Gastroesophageal sphincter (tissue), 4 donors: ENCODE measurements around the gene TBC1D22B. TPM values are rescaled to one million over a fixed set of nuclear protein-coding genes. Genes with fewer than 3 reads are reported as not detected.

Source experiments
- ATAC-seq: fragments of 150-250 bp; one replicate; pipeline ENCODE4 v1.9.1; 2016; ENCODE audit warnings: mild to moderate bottlenecking, moderate library complexity
- H3K27ac ChIP-seq, 4 donors: fragments of 200-600 bp; sonication (generic) in 3 of 4; 1 replicate in 3 of 4; 2 replicates in 1 of 4; pipeline ENCODE4 v1.5.1; 2016 to 2019
- H3K27me3 ChIP-seq: fragments of 200-600 bp; sonication (generic); one replicate; pipeline ENCODE4 v1.5.1; 2019
- H3K36me3 ChIP-seq, 2 donors: fragments of 200-600 bp; sonication (generic); one replicate each; pipeline ENCODE4 v1.5.1; 2019; ENCODE audit warnings: control low read depth in 1 of 2
- H3K4me1 ChIP-seq, 3 donors: fragments of 200-600 bp; sonication (generic); 1 replicate in 2 of 3; 2 replicates in 1 of 3; pipeline ENCODE4 v1.5.1; 2016 to 2019; ENCODE audit warnings: control low read depth in 2 of 3
- H3K4me3 ChIP-seq, 2 donors: fragments of 200-600 bp; sonication (generic); one replicate each; pipeline ENCODE4 v1.5.1; 2019; ENCODE audit warnings: mild to moderate bottlenecking in 1 of 2, moderate library complexity in 1 of 2
- H3K9me3 ChIP-seq, 3 donors: fragments of 200-600 bp; sonication (generic); one replicate each; pipeline ENCODE4 v1.5.1; 2017 to 2019; ENCODE audit warnings: control low read depth in 2 of 3
- CTCF ChIP-seq, 4 experiments: fragments of 200-600 bp in 2 of 4; fragments of 450-650 bp in 2 of 4; sonication (generic) in 1 of 4; IDR thresholded peaks; one replicate each; pipeline ENCODE4 v1.5.1; 2017 to 2019; ENCODE audit warnings: antibody characterized with exemption in 4 of 4, mild to moderate bottlenecking in 2 of 4, moderate library complexity in 2 of 4
- EP300 ChIP-seq: sonication (generic); formaldehyde crosslinking; IDR thresholded peaks from one replicate; pipeline ENCODE4 v1.6.1; 2017; ENCODE audit warnings: antibody characterized with exemption, mild to moderate bottlenecking
- POLR2A ChIP-seq, 2 donors: fragments of 450-650 bp; IDR thresholded peaks; one replicate each; pipeline ENCODE4 v1.6.1; 2017; ENCODE audit warnings: antibody characterized with exemption in 2 of 2, mild to moderate bottlenecking in 2 of 2, moderate library complexity in 1 of 2
- POLR2AphosphoS5 ChIP-seq: sonication (generic); formaldehyde crosslinking; IDR thresholded peaks from one replicate; pipeline ENCODE4 v1.6.1; 2017; ENCODE audit warnings: antibody characterized with exemption
- WGBS, 2 donors: methylation state at CpG; one replicate each; pipeline ENCODE4 v1.1.5; 2018; ENCODE audit warnings: low coverage in 1 of 2; 5-methylcytosine and 5-hydroxymethylcytosine counted together
- total RNA-seq, 4 donors: library from RNA; depleted of rRNA; stranded (reverse); fragments of >200 nt; gene quantifications; one replicate each; pipeline ENCODE4 v1.1.0, GENCODE V29; 2016

The TBC1D22B gene
- total RNA-seq, 4 donors from 2014 or later: 5.0 to 9.2 (median 8.3) TPM

GRCh38 chr6:37298958-37299357, 41.4 kb downstream of the TBC1D22B start:
- peaks cover 0 to 87% of the 10 kb centered on the region in 2 donors for H3K36me3 ChIP-seq

GRCh38 chr6:37299990-37300389, 42.4 kb downstream of the TBC1D22B start:
- Histone ChIP-seq H3K36me3 (peaks cover 0 to 87% of the 10 kb centered on the region in 2 donors), H3K4me3 (no peak overlapping the region), H3K27me3 (no peaks in the 10 kb centered on the region), H3K9me3 (no peaks in the 10 kb centered on the region), H3K4me1 (no peaks in the 10 kb centered on the region), H3K27ac (no peak overlapping the region)
- TF ChIP-seq POLR2AphosphoS5 (no peak), POLR2A (IDR thresholded peaks at IDR 0.05) (no peak), CTCF (IDR thresholded peaks at IDR 0.05) (no peak), EP300 (no peak)
- no peak for ATAC-seq
- 82 to 89% methylated on average over 4 of the region's 4 CpGs for WGBS, 2 donors

More at GRCh38 chr6:37298958-37299357, 41.4 kb downstream of the TBC1D22B start:
- ATAC-seq: no peak
- Histone ChIP-seq H3K27me3 (no peaks in the 10 kb centered on the region), H3K27ac (no peak overlapping the region), H3K4me3 (no peak overlapping the region), H3K4me1 (no peaks in the 10 kb centered on the region), H3K9me3 (no peaks in the 10 kb centered on the region)
- TF ChIP-seq EP300: no peak
- no peak for TF ChIP-seq POLR2AphosphoS5
- no peak for TF ChIP-seq CTCF (IDR thresholded peaks at IDR 0.05)
- TF ChIP-seq POLR2A (IDR thresholded peaks at IDR 0.05): no peak

- ATAC-seq: no peak
- Histone ChIP-seq H3K27me3 (no peaks in the 10 kb centered on the region), H3K36me3 (peaks cover 0 to 84% of the 10 kb centered on the region in 2 donors), H3K4me3 (no peak overlapping the region), H3K27ac (no peak overlapping the region), H3K9me3 (no peaks in the 10 kb centered on the region), H3K4me1 (no peaks in the 10 kb centered on the region)
- WGBS, 2 donors: 89 to 100% methylated on average over 1 of the region's 1 CpG
- no peak for TF ChIP-seq CTCF (IDR thresholded peaks at IDR 0.05)
- no peak for TF ChIP-seq POLR2AphosphoS5
- TF ChIP-seq POLR2A (IDR thresholded peaks at IDR 0.05): no peak
- TF ChIP-seq EP300: no peak
These were observed 44.6 kb downstream of the TBC1D22B start for GRCh38 chr6:37302086-37302686.

- Histone ChIP-seq H3K4me1 (peaks cover 0 to 8% (median 0%) of the 10 kb centered on the region in 3 donors), H3K36me3 (peaks cover 0 to 74% of the 10 kb centered on the region in 2 donors), H3K27ac (no peak overlapping the region), H3K4me3 (no peak overlapping the region), H3K27me3 (no peaks in the 10 kb centered on the region), H3K9me3 (no peaks in the 10 kb centered on the region)
- ATAC-seq: no peak
- TF ChIP-seq POLR2AphosphoS5 (no peak), EP300 (no peak), POLR2A (IDR thresholded peaks at IDR 0.05) (no peak), CTCF (IDR thresholded peaks at IDR 0.05) (no peak)
- 72 to 78% methylated on average over 3 to 6 of the region's 6 CpGs for WGBS, 2 donors
These were observed 45.6 kb downstream of the TBC1D22B start for GRCh38 chr6:37303091-37303660.

- H3K27me3 ChIP-seq: no peaks in the 10 kb centered on the region
- no peak overlapping the region for H3K27ac ChIP-seq
- peaks cover 0 to 68% of the 10 kb centered on the region in 2 donors for H3K36me3 ChIP-seq
- ATAC-seq: no peak
- TF ChIP-seq POLR2A (IDR thresholded peaks at IDR 0.05) (no peak), EP300 (no peak), CTCF (IDR thresholded peaks at IDR 0.05) (peak in 2 of 4 experiments; percentile 31 to 36), POLR2AphosphoS5 (no peak)
- H3K4me1 ChIP-seq: peaks cover 0 to 16% (median 5%) of the 10 kb centered on the region in 3 donors
- 53 to 62% methylated on average over 3 of the region's 3 CpGs for WGBS, 2 donors
- no peak overlapping the region for H3K4me3 ChIP-seq
- H3K9me3 ChIP-seq: no peaks in the 10 kb centered on the region
These were observed 46.4 kb downstream of the TBC1D22B start for GRCh38 chr6:37303891-37304503.
